PFSK-1 (cell line): Measurements from ENCODE around the gene MAP7.

Source experiments
- FOXP2 ChIP-seq: optimal IDR thresholded peaks from 2 replicates; pipeline ENCODE3; 2011; ENCODE audit warnings: borderline replicate concordance, control low read depth, inconsistent platforms; ENCODE audit not compliant: insufficient read depth; ENCODE audit errors: extremely low read length, extremely low read depth
- POLR2AphosphoS5 ChIP-seq: IDR thresholded peaks from 2 replicates; pipeline ENCODE4 v1.6.1; 2012; ENCODE audit warnings: low read depth, mild to moderate bottlenecking, control low read depth, low read length, moderate library complexity
- REST ChIP-seq, 2 experiments: IDR thresholded peaks; 2 replicates each; pipeline versions ENCODE4 v1.6.1 to v1.8.0; 2011 to 2012; ENCODE audit warnings: low read depth in 2 of 2, low read length in 2 of 2, control low read depth in 1 of 2, inconsistent platforms in 1 of 2, mild to moderate bottlenecking in 1 of 2, moderate library complexity in 1 of 2; ENCODE audit not compliant: insufficient read depth in 1 of 2
- SIN3A ChIP-seq: IDR thresholded peaks from 2 replicates; pipeline ENCODE4 v1.6.1; 2012; ENCODE audit warnings: mild to moderate bottlenecking, low read length, moderate library complexity, borderline replicate concordance; ENCODE audit not compliant: insufficient read depth
- TAF1 ChIP-seq: IDR thresholded peaks from 2 replicates; pipeline ENCODE4 v1.6.1; 2012; ENCODE audit warnings: low read length, control low read depth, borderline replicate concordance; ENCODE audit not compliant: insufficient read depth

MAP7 gene

GRCh38 chr6:136568129-136568528, 17.9 kb upstream of the MAP7 start:
- no peak for TF ChIP-seq FOXP2
- TF ChIP-seq REST (IDR thresholded peaks at IDR 0.05; ENCODE audit: insufficient read depth in 1 of 2, low read depth in 2 of 2, low read length in 2 of 2) = no peak

GRCh38 chr6:136567688-136568087, 17.5 kb upstream of the MAP7 start:
- TF ChIP-seq FOXP2 = no peak

- TF ChIP-seq TAF1 (no peak), FOXP2 (no peak), SIN3A (no peak), REST (IDR thresholded peaks at IDR 0.05; ENCODE audit: insufficient read depth in 1 of 2, low read depth in 2 of 2, low read length in 2 of 2) (no peak), POLR2AphosphoS5 (no peak)
Observed at GRCh38 chr6:136566851-136567250, 16.6 kb upstream of the MAP7 start.

GRCh38 chr6:136566007-136566487, 15.8 kb upstream of the MAP7 start:
- no peak for TF ChIP-seq REST (IDR thresholded peaks at IDR 0.05; ENCODE audit: insufficient read depth in 1 of 2, low read depth in 2 of 2, low read length in 2 of 2)

- TF ChIP-seq FOXP2 (no peak), SIN3A (no peak), POLR2AphosphoS5 (no peak), REST (IDR thresholded peaks at IDR 0.05; ENCODE audit: insufficient read depth in 1 of 2, low read depth in 2 of 2, low read length in 2 of 2) (no peak), TAF1 (no peak)
Observed at GRCh38 chr6:136564180-136564579, 14.0 kb upstream of the MAP7 start.
